GM21367 (cell line): ENCODE data around the gene LRBA.
"Not testable (repeated sequence)": the region's sequence is repeated elsewhere in the genome, so short reads cannot be mapped to it uniquely, and the experiment has no call there.

Experiments
- ATAC-seq: cut with Tn5 transposase; IDR thresholded peaks from one replicate; pipeline ENCODE4 v1.9.1; 2021; ENCODE audit not compliant: unreplicated experiment

Gene LRBA

GRCh38 chr4:150978738-150979575, 36.1 kb downstream of the LRBA start:
- ATAC-seq, result no peak

- ATAC-seq, result no peak
These were observed 38.5 kb downstream of the LRBA start for GRCh38 chr4:150976478-150977118.

GRCh38 chr4:150974750-150975149, 40.3 kb downstream of the LRBA start:
- ATAC-seq, result peak; percentile 70

- peak; percentile 6 for ATAC-seq
These were observed 40.8 kb downstream of the LRBA start for GRCh38 chr4:150974252-150974640.

GRCh38 chr4:150973626-150974251, 41.3 kb downstream of the LRBA start:
- no peak for ATAC-seq

GRCh38 chr4:150972592-150972991, 42.5 kb downstream of the LRBA start:
- no peak for ATAC-seq

- no peak for ATAC-seq
These were observed 43.2 kb downstream of the LRBA start for GRCh38 chr4:150971901-150972300.

- peak; percentile 48 for ATAC-seq
These were observed 44.4 kb downstream of the LRBA start for GRCh38 chr4:150970685-150971151.

GRCh38 chr4:150964754-150965153, 50.3 kb downstream of the LRBA start:
- ATAC-seq, result no peak

- ATAC-seq, result not testable (repeated sequence)
These were observed 51.3 kb downstream of the LRBA start for GRCh38 chr4:150963602-150964345.

- peak; percentile 59 for ATAC-seq
These were observed 52.8 kb downstream of the LRBA start for GRCh38 chr4:150962245-150962644.

- no peak for ATAC-seq
These were observed 53.5 kb downstream of the LRBA start for GRCh38 chr4:150961566-150961965.

GRCh38 chr4:150960818-150961217, 54.3 kb downstream of the LRBA start:
- ATAC-seq, result no peak

GRCh38 chr4:150960079-150960478, 55.0 kb downstream of the LRBA start:
- no peak for ATAC-seq

GRCh38 chr4:150957981-150958380, 57.1 kb downstream of the LRBA start:
- not testable (repeated sequence) for ATAC-seq

GRCh38 chr4:150957095-150957494, 58.0 kb downstream of the LRBA start:
- not testable (repeated sequence) for ATAC-seq

- ATAC-seq, result not testable (repeated sequence)
These were observed 61.2 kb downstream of the LRBA start for GRCh38 chr4:150953916-150954315.

- ATAC-seq, result no peak
These were observed 62.8 kb downstream of the LRBA start for GRCh38 chr4:150952167-150952845.

GRCh38 chr4:150950657-150951288, 64.3 kb downstream of the LRBA start:
- ATAC-seq, result peak; percentile 71

GRCh38 chr4:150949943-150950342, 65.1 kb downstream of the LRBA start:
- no peak for ATAC-seq
